SJSA1 (cell line): Measurements from ENCODE around the gene PKD1L1. TPM values are rescaled to one million over a fixed set of nuclear protein-coding genes. Genes with fewer than 3 reads are reported as not detected.
"Not testable (repeated sequence)": the region's sequence is repeated elsewhere in the genome, so short reads cannot be mapped to it uniquely, and the experiment has no call there.

Source experiments
- DNase-seq, 2 experiments: peaks; one replicate each; pipeline ENCODE4 v3.0.0-alpha.2; 2015 to 2020; ENCODE audit warnings: low spot score in 2 of 2, low read depth in 1 of 2
- H3K27ac ChIP-seq: fragments of 250-450 bp; sonication (Bioruptor Pico); 2 replicates; pipeline ENCODE4 v1.5.1; 2020; ENCODE audit warnings: mild to moderate bottlenecking, moderate library complexity
- H3K27me3 ChIP-seq: fragments of 250-450 bp; sonication (Bioruptor Pico); replicated peaks from 2 replicates; pipeline ENCODE4 v1.5.1; 2020; ENCODE audit warnings: mild to moderate bottlenecking, moderate library complexity
- H3K36me3 ChIP-seq: fragments of 250-450 bp; sonication (Bioruptor Pico); 2 replicates; pipeline ENCODE4 v1.5.1; 2020; ENCODE audit warnings: mild to moderate bottlenecking
- H3K4me1 ChIP-seq: fragments of 250-450 bp; sonication (Bioruptor Pico); replicated peaks from 2 replicates; pipeline ENCODE4 v1.6.1; 2021; ENCODE audit warnings: mild to moderate bottlenecking
- H3K4me3 ChIP-seq: fragments of 250-450 bp; sonication (Bioruptor Pico); 2 replicates; pipeline ENCODE4 v1.5.1; 2020; ENCODE audit warnings: mild to moderate bottlenecking
- H3K9me3 ChIP-seq: fragments of 250-450 bp; sonication (Bioruptor Pico); replicated peaks from 2 replicates; pipeline ENCODE4 v1.5.1; 2020; ENCODE audit warnings: mild to moderate bottlenecking
- total RNA-seq: library from RNA; depleted of rRNA; stranded (reverse); fragments of >200 nt; shearing (Covaris generic); gene quantifications from 2 replicates; pipeline ENCODE4 v1.2.3, GENCODE V29; 2014

PKD1L1 gene
- total RNA-seq, 1 experiment from 2014 or later: 0.53 TPM

- no peak for DNase-seq
These were observed 151.9 kb downstream of the PKD1L1 start for GRCh38 chr7:47796347-47796746.

GRCh38 chr7:47795631-47796030, 152.6 kb downstream of the PKD1L1 start:
- peaks cover 25% of the 10 kb centered on the region for H3K4me1 ChIP-seq
- no peaks in the 10 kb centered on the region; the same call in 1 of the 2 replicates for H3K9me3 ChIP-seq
- peak in 1 of 2 experiments; percentile 76 for DNase-seq
- no peaks in the 10 kb centered on the region for H3K27me3 ChIP-seq
- H3K36me3 ChIP-seq: no peaks in the 10 kb centered on the region
- no peak overlapping the region for H3K4me3 ChIP-seq
- peak overlapping the region; percentile 64 for H3K27ac ChIP-seq

More at GRCh38 chr7:47796347-47796746, 151.9 kb downstream of the PKD1L1 start:
- H3K4me3 ChIP-seq: no peak overlapping the region
- H3K9me3 ChIP-seq: no peaks in the 10 kb centered on the region; the same call in 1 of the 2 replicates
- H3K4me1 ChIP-seq: peaks cover 25% of the 10 kb centered on the region
- H3K27ac ChIP-seq: peak overlapping the region; percentile 64
- no peaks in the 10 kb centered on the region for H3K36me3 ChIP-seq
- H3K27me3 ChIP-seq: no peaks in the 10 kb centered on the region

GRCh38 chr7:47795126-47795525, 153.1 kb downstream of the PKD1L1 start:
- not testable (repeated sequence) for H3K36me3 ChIP-seq, H3K9me3 ChIP-seq, H3K4me3 ChIP-seq, DNase-seq, H3K27me3 ChIP-seq
- Histone ChIP-seq H3K27ac (peak overlapping the region; percentile 64), H3K4me1 (peaks cover 25% of the 10 kb centered on the region)

- Histone ChIP-seq H3K27ac (no peak overlapping the region), H3K36me3 (no peaks in the 10 kb centered on the region), H3K9me3 (no peaks in the 10 kb centered on the region), H3K4me3 (no peak overlapping the region), H3K4me1 (peaks cover 20% of the 10 kb centered on the region), H3K27me3 (no peaks in the 10 kb centered on the region)
- no peak for DNase-seq
These were observed 154.2 kb downstream of the PKD1L1 start for GRCh38 chr7:47794016-47794415.

- not testable (repeated sequence) for H3K27ac ChIP-seq, DNase-seq, H3K4me3 ChIP-seq, H3K27me3 ChIP-seq, H3K36me3 ChIP-seq, H3K9me3 ChIP-seq
- peaks cover 20% of the 10 kb centered on the region for H3K4me1 ChIP-seq
These were observed 155.1 kb downstream of the PKD1L1 start for GRCh38 chr7:47793186-47793585.

GRCh38 chr7:47792521-47793121, 155.6 kb downstream of the PKD1L1 start:
- DNase-seq: peak in 1 of 2 experiments; percentile 33
- Histone ChIP-seq H3K27ac (no peak overlapping the region), H3K4me3 (no peak overlapping the region), H3K27me3 (no peaks in the 10 kb centered on the region), H3K4me1 (peaks cover 24% of the 10 kb centered on the region), H3K36me3 (no peaks in the 10 kb centered on the region), H3K9me3 (no peaks in the 10 kb centered on the region)

GRCh38 chr7:47791682-47792081, 156.6 kb downstream of the PKD1L1 start:
- Histone ChIP-seq H3K4me3 (no peak overlapping the region), H3K27me3 (no peaks in the 10 kb centered on the region), H3K9me3 (no peaks in the 10 kb centered on the region), H3K27ac (no peak overlapping the region), H3K36me3 (no peaks in the 10 kb centered on the region), H3K4me1 (peaks cover 32% of the 10 kb centered on the region)
- no peak for DNase-seq

- Histone ChIP-seq H3K9me3 (no peaks in the 10 kb centered on the region), H3K4me3 (no peak overlapping the region), H3K27ac (peak overlapping the region; percentile 96), H3K27me3 (no peaks in the 10 kb centered on the region), H3K36me3 (no peaks in the 10 kb centered on the region), H3K4me1 (peaks cover 43% of the 10 kb centered on the region)
- DNase-seq: no peak
These were observed 160.2 kb downstream of the PKD1L1 start for GRCh38 chr7:47788083-47788482.

- H3K27me3 ChIP-seq: no peaks in the 10 kb centered on the region
- no peak overlapping the region for H3K4me3 ChIP-seq
- H3K4me1 ChIP-seq: peaks cover 49% of the 10 kb centered on the region
- no peaks in the 10 kb centered on the region for H3K9me3 ChIP-seq
- DNase-seq: no peak
- no peaks in the 10 kb centered on the region for H3K36me3 ChIP-seq
- peak overlapping the region; percentile 96 for H3K27ac ChIP-seq
These were observed 160.8 kb downstream of the PKD1L1 start for GRCh38 chr7:47787249-47788069.

- Histone ChIP-seq H3K27ac (peak overlapping the region; percentile 96), H3K27me3 (no peaks in the 10 kb centered on the region), H3K4me3 (no peak overlapping the region), H3K4me1 (peaks cover 57% of the 10 kb centered on the region), H3K36me3 (no peaks in the 10 kb centered on the region), H3K9me3 (no peaks in the 10 kb centered on the region)
- peak; percentile 99 to 100 for DNase-seq
These were observed 161.6 kb downstream of the PKD1L1 start for GRCh38 chr7:47786557-47787248.

- Histone ChIP-seq H3K4me1 (peaks cover 57% of the 10 kb centered on the region), H3K4me3 (no peak overlapping the region), H3K9me3 (no peaks in the 10 kb centered on the region), H3K36me3 (no peaks in the 10 kb centered on the region), H3K27me3 (no peaks in the 10 kb centered on the region), H3K27ac (peak overlapping the region; percentile 96)
- no peak for DNase-seq
These were observed 162.2 kb downstream of the PKD1L1 start for GRCh38 chr7:47785923-47786556.

GRCh38 chr7:47783456-47784223, 164.6 kb downstream of the PKD1L1 start:
- Histone ChIP-seq H3K4me1 (peaks cover 61% of the 10 kb centered on the region), H3K36me3 (no peaks in the 10 kb centered on the region), H3K4me3 (no peak overlapping the region), H3K27ac (peak overlapping the region; percentile 96), H3K27me3 (no peaks in the 10 kb centered on the region), H3K9me3 (no peaks in the 10 kb centered on the region)
- DNase-seq: peak; percentile 86 to 95

GRCh38 chr7:47782792-47783191, 165.5 kb downstream of the PKD1L1 start:
- no peaks in the 10 kb centered on the region for H3K27me3 ChIP-seq
- no peaks in the 10 kb centered on the region for H3K9me3 ChIP-seq
- no peaks in the 10 kb centered on the region for H3K36me3 ChIP-seq
- peaks cover 68% of the 10 kb centered on the region for H3K4me1 ChIP-seq
- DNase-seq: no peak
- no peak overlapping the region for H3K4me3 ChIP-seq
- peak overlapping the region; percentile 96 for H3K27ac ChIP-seq
